OCI-LY7 (cell line): ENCODE results near the gene KCNQ4. TPM values are rescaled to one million over a fixed set of nuclear protein-coding genes. Genes with fewer than 3 reads are reported as not detected.

ENCODE experiments used
- BruUV-seq: library from RNA; stranded (reverse); fragments of 400-500 nt; replicated peaks from 2 replicates; lab custom pipeline; 2021; lab: Mats Ljungman, UMichigan
- CTCF ChIA-PET: fragments of 300-600 bp; sonication (Branson Sonifier 250); formaldehyde crosslinking; loops from one replicate; lab custom pipeline; 2022; ENCODE audit warnings: antibody characterized with exemption; ENCODE audit not compliant: unreplicated experiment; lab: Charles Lee
- POLR2A ChIA-PET: fragments of 300-600 bp; sonication (Branson Sonifier 250); formaldehyde crosslinking; loops from one replicate; lab custom pipeline; 2022; ENCODE audit warnings: antibody characterized with exemption; lab: Charles Lee
- DNase-seq: peaks from one replicate; pipeline ENCODE4 v3.0.0-alpha.2; 2015; ENCODE audit warnings: low spot score
- H2AFZ ChIP-seq: fragments of 200-600 bp; sonication (generic), shearing (Covaris generic); 2 replicates; pipeline ENCODE4 v1.6.1; 2014; ENCODE audit warnings: mild to moderate bottlenecking, antibody characterized with exemption, low read length, moderate library complexity
- H3K27ac ChIP-seq: fragments of 200-600 bp; sonication (generic); 2 replicates; pipeline ENCODE4 v1.5.1; 2014; ENCODE audit warnings: mixed run types, low read depth, mild to moderate bottlenecking, moderate library complexity, low read length, inconsistent platforms; ENCODE audit not compliant: poor library complexity, severe bottlenecking
- H3K36me3 ChIP-seq: fragments of 200-600 bp; sonication (generic); 2 replicates; pipeline ENCODE4 v1.6.1; 2014; ENCODE audit warnings: mild to moderate bottlenecking, antibody characterized with exemption, low read length, moderate library complexity, mixed read lengths; ENCODE audit not compliant: insufficient read depth
- H3K4me1 ChIP-seq: fragments of 200-600 bp; sonication (generic); 2 replicates; pipeline ENCODE4 v1.5.1; 2014; ENCODE audit warnings: mild to moderate bottlenecking, low read length; ENCODE audit not compliant: insufficient read depth, poor library complexity, severe bottlenecking
- H3K4me2 ChIP-seq: fragments of 200-600 bp; sonication (generic); 2 replicates; pipeline ENCODE4 v1.6.1; 2014; ENCODE audit warnings: mild to moderate bottlenecking, low read length
- H3K4me3 ChIP-seq: fragments of 200-600 bp; sonication (generic); 2 replicates; pipeline ENCODE4 v1.5.1; 2014; ENCODE audit warnings: mild to moderate bottlenecking, low read depth, low read length; ENCODE audit not compliant: poor library complexity, severe bottlenecking
- H3K79me2 ChIP-seq: fragments of 200-600 bp; sonication (generic); 2 replicates; pipeline ENCODE4 v1.6.1; 2016; ENCODE audit warnings: low read depth, mild to moderate bottlenecking, low read length, moderate library complexity, mixed read lengths; ENCODE audit not compliant: insufficient read depth
- H3K9me2 ChIP-seq: fragments of 200-600 bp; sonication (generic); 2 replicates; pipeline ENCODE4 v1.6.1; 2016; ENCODE audit warnings: mild to moderate bottlenecking, low read length, mixed read lengths; ENCODE audit not compliant: insufficient read depth
- H3K9me3 ChIP-seq: fragments of 200-600 bp; sonication (generic); 2 replicates; pipeline ENCODE4 v1.6.1; 2014; ENCODE audit warnings: mild to moderate bottlenecking, mixed run types, low read length, mixed read lengths
- H4K20me1 ChIP-seq: fragments of 200-600 bp; sonication (generic); 2 replicates; pipeline ENCODE4 v1.6.1; 2014; ENCODE audit warnings: mild to moderate bottlenecking, antibody characterized with exemption, low read length, moderate library complexity, mixed read lengths; ENCODE audit not compliant: insufficient read depth
- EZH2phosphoT487 ChIP-seq: fragments of 200-600 bp; sonication (generic); IDR thresholded peaks from 2 replicates; pipeline ENCODE4 v1.6.1; 2018; ENCODE audit warnings: low read depth, borderline replicate concordance, mild to moderate bottlenecking, mixed run types, antibody characterized with exemption, low read length, moderate library complexity, mixed read lengths
- intact Hi-C: fragments of 100-400 bp; cut with micrococcal nuclease; formaldehyde crosslinking; loops from one replicate; pipeline ENCODE4 v1.10.0; 2022; ENCODE audit not compliant: unreplicated experiment
- total RNA-seq, 2 experiments: library from RNA; depleted of rRNA in 1 of 2; stranded (reverse); fragments of >200 nt in 1 of 2; shearing (Covaris generic) in 1 of 2; gene quantifications; 2 replicates each; pipeline ENCODE4 v1.2.3, GENCODE V29; 2014 to 2022
- TF ChIP-seq, protein P1 (sequence below): fragments of 200-600 bp; sonication (generic); conservative IDR thresholded peaks from 2 replicates; pipeline ENCODE4 v1.5.1; 2014; ENCODE audit warnings: mild to moderate bottlenecking, antibody characterized with exemption, low read length, moderate library complexity, mixed read lengths

Gene KCNQ4
- total RNA-seq, 2 experiments from 2014 or later: 0.16 to 0.49 TPM

DNA sequence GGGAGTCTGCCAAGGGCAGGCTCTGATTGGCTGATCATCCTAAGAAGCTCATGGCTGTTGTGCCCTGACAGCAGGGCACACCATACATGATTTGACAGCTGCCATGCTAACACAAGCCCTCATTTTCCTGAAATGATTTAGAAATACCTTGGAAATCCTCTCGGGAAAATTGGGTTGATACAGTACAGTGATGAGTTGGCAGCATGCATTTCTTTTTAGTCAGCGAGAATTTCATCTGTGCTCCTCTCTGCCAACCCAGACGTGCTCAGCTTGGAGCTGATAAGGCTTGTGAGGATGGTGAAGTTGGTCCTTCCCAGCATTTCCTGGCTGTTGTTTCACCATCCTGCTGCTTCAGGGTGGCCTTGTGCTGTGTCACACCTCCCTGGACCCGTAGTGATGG is 22.6 kb upstream of the KCNQ4 start:
- no peak overlapping the region for H3K4me2 ChIP-seq
- ChIA-PET POLR2A (no interaction called here), CTCF (no interaction called here)
- peaks cover 97% of the 10 kb centered on the region for H3K36me3 ChIP-seq
- intact Hi-C loops: no loop called here
- H3K79me2 ChIP-seq: no peaks in the 10 kb centered on the region
- no peak for TF ChIP-seq EZH2phosphoT487
- TF ChIP-seq, protein P1, sequence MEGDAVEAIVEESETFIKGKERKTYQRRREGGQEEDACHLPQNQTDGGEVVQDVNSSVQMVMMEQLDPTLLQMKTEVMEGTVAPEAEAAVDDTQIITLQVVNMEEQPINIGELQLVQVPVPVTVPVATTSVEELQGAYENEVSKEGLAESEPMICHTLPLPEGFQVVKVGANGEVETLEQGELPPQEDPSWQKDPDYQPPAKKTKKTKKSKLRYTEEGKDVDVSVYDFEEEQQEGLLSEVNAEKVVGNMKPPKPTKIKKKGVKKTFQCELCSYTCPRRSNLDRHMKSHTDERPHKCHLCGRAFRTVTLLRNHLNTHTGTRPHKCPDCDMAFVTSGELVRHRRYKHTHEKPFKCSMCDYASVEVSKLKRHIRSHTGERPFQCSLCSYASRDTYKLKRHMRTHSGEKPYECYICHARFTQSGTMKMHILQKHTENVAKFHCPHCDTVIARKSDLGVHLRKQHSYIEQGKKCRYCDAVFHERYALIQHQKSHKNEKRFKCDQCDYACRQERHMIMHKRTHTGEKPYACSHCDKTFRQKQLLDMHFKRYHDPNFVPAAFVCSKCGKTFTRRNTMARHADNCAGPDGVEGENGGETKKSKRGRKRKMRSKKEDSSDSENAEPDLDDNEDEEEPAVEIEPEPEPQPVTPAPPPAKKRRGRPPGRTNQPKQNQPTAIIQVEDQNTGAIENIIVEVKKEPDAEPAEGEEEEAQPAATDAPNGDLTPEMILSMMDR: no peak
- no peak overlapping the region for H3K4me3 ChIP-seq
- no peak overlapping the region for H2AFZ ChIP-seq
- BruUV-seq: no TSS peak
- no peak overlapping the region for H3K27ac ChIP-seq
- H3K9me3 ChIP-seq: no peaks in the 10 kb centered on the region
- no peaks in the 10 kb centered on the region for H4K20me1 ChIP-seq
- H3K9me2 ChIP-seq: no peaks in the 10 kb centered on the region
- peaks cover 10% of the 10 kb centered on the region for H3K4me1 ChIP-seq
- DNase-seq: no peak

DNA sequence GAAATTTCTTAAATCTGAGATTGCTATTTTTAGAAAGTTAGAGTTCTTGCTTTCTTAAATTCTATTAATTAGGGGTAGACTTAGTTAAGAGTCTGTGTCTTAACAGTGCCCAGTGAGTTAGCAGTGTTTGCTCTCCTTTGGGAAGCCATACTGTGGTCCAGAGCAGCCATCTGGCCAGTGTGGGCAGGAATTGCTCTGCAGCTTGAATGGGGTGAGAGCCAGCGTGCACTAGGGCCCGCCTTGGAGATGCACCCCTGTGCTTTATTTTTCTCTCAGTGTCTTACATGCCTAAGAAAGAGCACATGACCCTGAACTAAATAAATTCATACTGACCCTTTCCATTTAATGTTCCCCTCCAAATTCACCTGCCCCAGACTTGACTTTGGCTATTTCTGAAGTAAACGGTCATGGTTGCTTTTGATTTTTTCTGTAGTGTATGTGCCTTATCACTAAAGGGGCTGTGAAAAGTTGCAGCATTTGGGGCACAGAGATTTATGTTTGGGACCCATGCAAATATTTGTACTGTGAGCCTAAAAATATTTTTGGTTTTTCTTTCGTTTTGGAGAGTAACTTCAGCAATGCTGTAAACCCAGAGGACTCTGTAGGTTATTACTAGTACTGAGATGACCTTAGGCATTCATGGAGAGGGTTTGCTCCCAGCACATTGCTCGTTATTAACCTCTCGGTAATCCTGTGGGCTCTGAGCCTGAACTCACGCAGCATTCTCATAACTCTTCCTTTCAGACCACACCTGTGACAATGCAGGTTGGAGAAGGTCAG is 21.3 kb upstream of the KCNQ4 start:
- Histone ChIP-seq H3K9me2 (no peaks in the 10 kb centered on the region), H3K79me2 (no peaks in the 10 kb centered on the region), H3K4me2 (no peak overlapping the region), H3K36me3 (peaks cover 97% of the 10 kb centered on the region), H2AFZ (no peak overlapping the region), H3K4me1 (peaks cover 10% of the 10 kb centered on the region), H4K20me1 (no peaks in the 10 kb centered on the region), H3K9me3 (no peaks in the 10 kb centered on the region), H3K4me3 (no peak overlapping the region), H3K27ac (no peak overlapping the region)
- intact Hi-C loops: no loop called here
- DNase-seq: no peak
- ChIA-PET CTCF (no interaction called here), POLR2A (no interaction called here)
- TF ChIP-seq, protein P1: no peak
- TF ChIP-seq EZH2phosphoT487: no peak
- BruUV-seq: no TSS peak

DNA sequence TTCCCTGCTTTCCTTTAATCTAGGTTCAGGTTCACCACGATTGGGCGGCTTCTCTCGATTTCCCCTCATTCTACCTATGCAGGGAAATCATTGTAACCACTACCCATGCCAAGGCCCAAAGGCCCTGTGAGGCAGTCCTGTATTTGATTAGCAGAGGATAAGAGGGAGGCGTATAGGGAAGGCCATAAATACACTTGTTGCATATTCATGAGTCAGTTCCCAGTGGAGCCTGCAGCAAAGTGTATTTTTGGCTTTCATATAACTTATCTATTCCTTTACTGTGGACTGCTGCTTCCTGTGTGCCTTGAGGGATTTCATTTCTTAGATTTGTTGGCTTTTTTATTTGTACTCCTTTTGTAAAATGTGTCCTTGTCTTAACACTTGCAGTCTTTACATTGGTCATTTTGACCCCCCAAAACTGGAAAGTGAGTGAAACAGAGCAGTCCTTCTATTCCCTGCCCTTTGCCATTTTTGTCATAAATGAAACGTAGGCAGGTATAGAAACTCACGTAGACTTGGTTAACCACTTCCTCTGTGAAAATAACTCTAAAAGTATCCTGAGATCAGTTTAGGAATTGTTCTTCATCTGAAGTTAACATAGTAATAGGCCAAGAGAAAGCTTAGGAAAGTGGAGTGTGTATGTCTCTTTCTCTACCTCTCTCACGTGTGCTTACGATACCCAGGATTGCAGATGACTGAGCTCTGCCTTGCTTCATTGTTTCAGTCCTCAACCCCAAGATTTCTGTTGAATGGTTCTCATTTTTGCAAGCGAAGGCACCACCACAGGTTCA is 19.6 kb upstream of the KCNQ4 start:
- Histone ChIP-seq H2AFZ (no peak overlapping the region), H3K27ac (no peak overlapping the region), H3K36me3 (peaks cover 97% of the 10 kb centered on the region), H3K4me2 (no peak overlapping the region), H3K79me2 (no peaks in the 10 kb centered on the region), H4K20me1 (no peaks in the 10 kb centered on the region), H3K4me1 (peaks cover 10% of the 10 kb centered on the region), H3K4me3 (no peak overlapping the region), H3K9me3 (no peaks in the 10 kb centered on the region), H3K9me2 (no peaks in the 10 kb centered on the region)
- TF ChIP-seq, protein P1: no peak
- no peak for TF ChIP-seq EZH2phosphoT487
- no TSS peak for BruUV-seq
- intact Hi-C loops: no loop called here
- POLR2A ChIA-PET: interaction anchor here (1.0 to 1.4 kb wide), 4 partner anchors 8 to 29 kb away, joined by 3 to 6 read pairs (median 3); no protein-coding TSS in a partner anchor
- CTCF ChIA-PET: interaction anchor here (1.7 kb wide), 1 partner anchor 11 kb away, joined by 10 read pairs; no protein-coding TSS in a partner anchor
- DNase-seq: no peak
